Activated naive CD8-positive, alpha-beta T cell (primary cell): ENCODE measurements around the gene KBTBD4.

Experiments
- H3K27ac Mint-ChIP-seq: one replicate; pipeline ENCODE4 v1.8.0; 2021; ENCODE audit warnings: mixed read lengths
- H3K27me3 Mint-ChIP-seq: one replicate; pipeline ENCODE4 v1.8.0; 2021; ENCODE audit warnings: mixed read lengths
- H3K36me3 Mint-ChIP-seq: one replicate; pipeline ENCODE4 v1.8.0; 2021; ENCODE audit warnings: mixed read lengths
- H3K4me1 Mint-ChIP-seq: one replicate; pipeline ENCODE4 v1.8.0; 2021; ENCODE audit warnings: low read depth, mixed read lengths
- H3K4me3 Mint-ChIP-seq: one replicate; pipeline ENCODE4 v1.8.0; 2021; ENCODE audit warnings: mild to moderate bottlenecking, mixed read lengths
- H3K9me3 Mint-ChIP-seq: one replicate; pipeline ENCODE4 v1.8.0; 2021; ENCODE audit warnings: low read depth, mixed read lengths

Gene KBTBD4

DNA sequence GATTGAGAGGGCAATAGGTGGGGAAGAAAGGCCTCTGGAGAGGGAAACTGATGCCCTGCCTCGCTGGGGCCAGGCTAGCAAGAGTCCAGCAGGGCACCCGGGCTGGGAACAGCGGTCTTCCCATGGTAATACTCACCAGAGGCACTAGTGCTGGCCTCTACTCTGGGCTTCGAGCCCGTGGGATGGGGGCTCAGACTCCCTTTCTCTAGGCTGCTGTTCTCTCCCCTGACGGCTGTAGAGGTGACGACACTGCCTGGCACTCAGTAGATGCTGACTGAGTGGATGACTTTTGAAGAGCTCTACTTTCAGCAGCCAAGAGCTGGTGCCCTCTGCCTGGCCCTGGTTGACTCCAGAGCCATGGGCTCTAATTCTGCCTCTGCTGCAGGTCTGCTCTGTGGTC lies 16.3 kb upstream of the KBTBD4 start:
- H3K9me3 Mint-ChIP-seq: no peaks in the 10 kb centered on the region
- H3K4me3 Mint-ChIP-seq: no peak overlapping the region
- no peaks in the 10 kb centered on the region for H3K36me3 Mint-ChIP-seq
- peaks cover 9% of the 10 kb centered on the region for H3K4me1 Mint-ChIP-seq
- H3K27ac Mint-ChIP-seq: no peak overlapping the region
- peaks cover 22% of the 10 kb centered on the region for H3K27me3 Mint-ChIP-seq

DNA sequence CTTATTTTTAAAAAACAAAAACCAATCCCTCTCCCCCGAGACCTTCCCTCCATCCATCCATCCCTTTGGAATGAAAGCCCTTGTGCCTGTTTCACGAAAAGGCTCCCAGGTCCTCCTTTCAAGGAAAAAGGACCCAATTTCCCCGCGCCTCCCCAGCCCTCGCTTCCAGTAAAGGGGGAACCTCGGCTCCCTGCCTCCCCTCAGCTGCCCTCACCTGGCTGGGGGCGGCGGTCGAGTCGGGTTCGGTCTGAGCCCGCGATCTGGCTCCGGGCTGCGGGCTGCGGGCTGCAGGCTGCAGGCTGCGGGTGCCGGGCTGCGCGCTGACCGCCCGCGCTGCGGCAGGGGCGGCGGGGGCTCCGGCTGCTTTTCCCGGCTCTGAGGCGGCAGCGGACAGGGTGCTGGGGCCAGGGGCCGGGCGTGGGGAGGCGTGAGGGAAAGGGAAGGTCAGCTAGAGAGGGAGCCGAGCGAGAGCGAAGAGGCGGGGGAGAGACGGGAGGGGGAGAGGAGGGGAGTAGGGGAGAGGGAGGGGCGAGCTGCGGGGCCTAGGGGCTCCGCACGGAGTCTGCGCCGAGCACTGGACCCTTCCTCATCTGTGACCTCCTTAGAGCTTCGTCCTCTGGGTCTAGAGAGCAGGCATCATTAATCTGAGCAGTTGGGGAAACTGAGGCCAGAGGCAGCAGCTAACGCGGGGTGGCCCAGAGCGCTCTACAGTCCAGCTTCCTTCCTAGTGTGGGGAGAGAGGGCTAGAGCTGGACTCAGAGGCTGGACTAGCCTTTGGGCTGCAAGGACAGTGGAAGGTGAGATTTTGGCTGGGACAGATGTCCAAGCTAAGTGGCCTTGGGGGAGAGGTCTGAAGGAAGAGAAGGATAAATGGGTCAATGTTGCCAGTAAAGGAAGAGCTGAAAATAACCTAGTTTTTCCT lies 15.4 kb upstream of the KBTBD4 start, which contains the start of gene C1QTNF4:
C1QTNF4 (minus strand) TSS at position 478 of the 922 bp plus-strand sequence. CDS start 3,601 bp downstream, outside the sequence.
- Mint-ChIP-seq H3K27me3 (peaks cover 22% of the 10 kb centered on the region), H3K4me3 (peak within 1 kb of the TSS; percentile 44), H3K36me3 (no peaks in the 10 kb centered on the region), H3K27ac (no peak within 1 kb of the TSS), H3K4me1 (peaks cover 9% of the 10 kb centered on the region), H3K9me3 (no peaks in the 10 kb centered on the region)

- Mint-ChIP-seq H3K27me3 (peaks cover 22% of the 10 kb centered on the region), H3K27ac (no peak overlapping the region)
Measured at GRCh38 chr11:47593492-47593933, 14.7 kb upstream of the KBTBD4 start.

GRCh38 chr11:47592970-47593369 lies 14.2 kb upstream of the KBTBD4 start:
- Mint-ChIP-seq H3K36me3 (no peaks in the 10 kb centered on the region), H3K4me3 (no peak overlapping the region), H3K27ac (no peak overlapping the region), H3K4me1 (peaks cover 9% of the 10 kb centered on the region), H3K27me3 (peaks cover 22% of the 10 kb centered on the region), H3K9me3 (no peaks in the 10 kb centered on the region)

More at GRCh38 chr11:47593492-47593933, 14.7 kb upstream of the KBTBD4 start:
- peaks cover 9% of the 10 kb centered on the region for H3K4me1 Mint-ChIP-seq
- H3K36me3 Mint-ChIP-seq: no peaks in the 10 kb centered on the region
- H3K9me3 Mint-ChIP-seq: no peaks in the 10 kb centered on the region
- H3K4me3 Mint-ChIP-seq: peak overlapping the region; percentile 44

GRCh38 chr11:47592251-47592650 lies 13.5 kb upstream of the KBTBD4 start:
- H3K4me1 Mint-ChIP-seq: peaks cover 9% of the 10 kb centered on the region
- H3K4me3 Mint-ChIP-seq: no peak overlapping the region
- H3K9me3 Mint-ChIP-seq: no peaks in the 10 kb centered on the region
- H3K36me3 Mint-ChIP-seq: no peaks in the 10 kb centered on the region
- H3K27me3 Mint-ChIP-seq: peaks cover 22% of the 10 kb centered on the region
- H3K27ac Mint-ChIP-seq: no peak overlapping the region

DNA sequence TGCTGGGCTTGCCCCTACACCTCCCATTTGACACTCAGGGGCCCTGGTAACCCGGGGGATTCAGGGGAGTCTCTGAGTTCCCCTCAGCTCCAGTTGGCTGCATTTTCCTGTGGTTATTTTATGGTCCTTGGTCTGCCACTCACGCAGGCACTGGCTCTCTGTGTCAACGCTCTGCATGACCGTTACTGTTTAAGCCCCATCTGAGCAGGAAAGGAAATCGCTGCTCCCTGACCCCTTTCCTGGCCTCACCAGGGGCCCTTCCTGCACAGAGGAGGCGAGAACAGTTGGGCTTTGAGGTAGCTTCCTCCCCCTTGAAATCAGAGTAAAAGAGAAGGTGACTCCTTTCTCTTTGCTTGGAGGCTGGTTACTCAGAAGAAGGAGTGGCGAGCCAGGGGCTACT lies 13.0 kb upstream of the KBTBD4 start:
- H3K9me3 Mint-ChIP-seq: no peaks in the 10 kb centered on the region
- peaks cover 22% of the 10 kb centered on the region for H3K27me3 Mint-ChIP-seq
- H3K27ac Mint-ChIP-seq: no peak overlapping the region
- H3K4me1 Mint-ChIP-seq: peaks cover 9% of the 10 kb centered on the region
- no peak overlapping the region for H3K4me3 Mint-ChIP-seq
- no peaks in the 10 kb centered on the region for H3K36me3 Mint-ChIP-seq

- no peak overlapping the region for H3K27ac Mint-ChIP-seq
- peaks cover 17% of the 10 kb centered on the region for H3K27me3 Mint-ChIP-seq
Measured at GRCh38 chr11:47589977-47590861, 11.4 kb upstream of the KBTBD4 start.

GRCh38 chr11:47589584-47589976 lies 10.8 kb upstream of the KBTBD4 start:
- Mint-ChIP-seq H3K4me3 (no peak overlapping the region), H3K27me3 (peaks cover 14% of the 10 kb centered on the region), H3K9me3 (no peaks in the 10 kb centered on the region), H3K4me1 (peaks cover 9% of the 10 kb centered on the region), H3K27ac (no peak overlapping the region), H3K36me3 (no peaks in the 10 kb centered on the region)

More at GRCh38 chr11:47589977-47590861, 11.4 kb upstream of the KBTBD4 start:
- Mint-ChIP-seq H3K4me3 (no peak overlapping the region), H3K9me3 (no peaks in the 10 kb centered on the region), H3K36me3 (no peaks in the 10 kb centered on the region), H3K4me1 (peaks cover 9% of the 10 kb centered on the region)

GRCh38 chr11:47589118-47589517 lies 10.3 kb upstream of the KBTBD4 start:
- no peaks in the 10 kb centered on the region for H3K9me3 Mint-ChIP-seq
- no peak overlapping the region for H3K4me3 Mint-ChIP-seq
- no peak overlapping the region for H3K27ac Mint-ChIP-seq
- H3K27me3 Mint-ChIP-seq: peaks cover 12% of the 10 kb centered on the region
- H3K36me3 Mint-ChIP-seq: peaks cover 4% of the 10 kb centered on the region
- H3K4me1 Mint-ChIP-seq: peaks cover 9% of the 10 kb centered on the region

DNA sequence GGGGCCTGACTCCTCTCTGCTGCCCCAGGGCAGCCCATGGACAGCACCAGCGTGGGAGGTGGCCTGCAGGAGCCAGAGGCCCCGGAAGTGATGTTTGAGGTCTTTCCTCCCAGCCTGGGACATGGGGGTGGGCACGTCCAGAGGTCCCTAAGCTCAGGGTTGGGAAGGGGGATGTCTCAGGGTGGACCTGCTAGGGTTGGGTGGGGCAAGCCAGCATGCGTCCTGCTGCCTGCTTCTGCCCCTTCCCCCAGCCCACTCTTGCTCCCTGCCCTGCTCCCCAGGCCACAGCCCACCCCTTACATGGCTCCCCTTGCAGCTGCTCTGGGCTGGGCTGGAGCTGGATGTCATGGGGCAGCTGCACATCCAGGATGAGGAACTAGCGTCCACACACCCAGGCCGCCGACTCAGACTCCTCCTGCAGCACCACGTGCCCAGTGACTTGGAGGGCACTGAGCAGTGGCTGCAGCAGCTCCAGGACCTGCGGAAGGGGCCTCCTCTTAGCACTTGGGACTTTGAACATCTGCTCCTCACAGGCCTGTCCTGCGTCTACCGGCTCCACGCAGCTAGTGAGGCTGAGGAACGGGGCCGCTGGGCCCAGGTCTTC lies 9.1 kb upstream of the KBTBD4 start:
- no peak overlapping the region for H3K4me3 Mint-ChIP-seq
- peaks cover 10% of the 10 kb centered on the region for H3K36me3 Mint-ChIP-seq
- H3K27me3 Mint-ChIP-seq: peaks cover 3% of the 10 kb centered on the region
- peaks cover 4% of the 10 kb centered on the region for H3K4me1 Mint-ChIP-seq
- H3K9me3 Mint-ChIP-seq: no peaks in the 10 kb centered on the region
- H3K27ac Mint-ChIP-seq: no peak overlapping the region

DNA sequence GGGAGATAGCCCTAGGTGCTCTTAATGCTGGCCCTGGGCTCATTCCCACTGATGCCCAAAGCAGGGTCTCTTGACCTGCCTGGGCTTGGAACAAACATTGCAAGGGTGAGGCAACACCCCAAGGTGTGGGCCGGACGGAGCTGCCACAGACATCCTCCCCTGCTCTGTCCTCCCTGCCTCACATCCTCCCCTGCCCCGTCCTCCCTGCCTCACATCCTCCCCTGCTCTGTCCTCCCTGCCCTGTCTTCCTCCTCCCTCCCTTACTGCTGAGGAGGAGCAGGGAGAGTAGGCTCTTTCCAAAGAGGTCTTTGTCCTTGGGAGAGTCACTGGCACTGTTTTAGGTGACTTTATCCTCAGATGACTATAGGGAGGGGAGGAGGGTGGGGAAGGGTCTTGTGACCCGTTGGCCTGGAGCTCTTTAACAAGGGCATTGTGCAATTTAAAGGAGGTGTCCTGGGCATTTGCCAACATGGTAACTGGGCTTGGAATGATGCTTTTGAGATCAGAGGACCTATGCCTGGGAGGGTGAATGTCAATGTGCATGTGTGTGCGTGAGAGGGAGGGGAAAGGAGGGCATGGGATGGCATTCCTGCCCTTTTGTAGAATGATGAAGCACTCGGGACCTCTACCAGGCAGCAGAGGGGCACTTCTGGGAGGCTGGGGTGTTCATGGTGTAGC lies 8.4 kb upstream of the KBTBD4 start:
- Mint-ChIP-seq H3K27me3 (no peaks in the 10 kb centered on the region), H3K4me1 (peaks cover 4% of the 10 kb centered on the region), H3K4me3 (no peak overlapping the region), H3K27ac (no peak overlapping the region), H3K36me3 (peaks cover 10% of the 10 kb centered on the region), H3K9me3 (no peaks in the 10 kb centered on the region)

DNA sequence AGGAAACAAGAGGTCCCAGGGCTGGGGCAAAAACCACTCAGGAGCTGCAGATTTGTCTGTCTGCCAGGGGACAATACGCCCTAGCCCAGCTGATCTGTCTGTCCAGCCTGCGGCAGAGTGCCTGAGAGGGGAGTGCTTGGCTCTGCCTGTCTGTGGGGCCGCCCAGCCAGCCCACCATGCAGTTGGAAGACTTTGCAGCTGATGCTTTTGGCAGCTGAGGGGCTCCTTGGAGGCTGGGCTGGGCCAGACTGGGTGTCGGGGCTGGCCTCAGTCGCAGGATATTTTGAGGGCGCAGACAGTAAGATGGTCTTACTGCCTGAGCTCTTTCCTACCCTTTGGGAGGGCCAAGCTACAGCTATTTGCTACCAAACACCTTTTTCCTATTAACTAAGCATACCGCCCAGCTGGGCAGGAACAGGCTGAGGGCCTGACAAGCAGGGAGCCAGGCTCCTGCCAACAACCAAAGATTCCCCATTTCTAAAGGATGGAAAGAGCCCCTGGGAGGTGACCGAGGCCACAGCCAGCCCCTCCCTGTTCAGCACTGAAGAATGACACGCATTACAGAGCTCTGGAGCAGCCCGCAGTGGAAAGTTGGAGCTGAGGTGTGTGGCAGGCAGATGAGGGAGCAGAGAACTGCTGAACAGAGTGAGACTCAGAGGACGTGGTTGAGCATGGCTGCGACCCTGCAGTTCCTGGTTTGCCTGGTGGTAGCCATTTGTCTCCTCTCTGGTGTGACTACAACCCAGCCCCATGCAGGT lies 7.5 kb upstream of the KBTBD4 start, which contains the start of gene FAM180B:
FAM180B (plus strand) TSS at position 581 of the 758 bp plus-strand sequence; CDS start at position 672, 91 bp downstream.
- Mint-ChIP-seq H3K4me1 (peaks cover 6% of the 10 kb centered on the region), H3K27me3 (no peaks in the 10 kb centered on the region), H3K27ac (no peak within 1 kb of the TSS), H3K9me3 (no peaks in the 10 kb centered on the region), H3K4me3 (no peak within 1 kb of the TSS), H3K36me3 (peaks cover 10% of the 10 kb centered on the region)

- H3K4me1 Mint-ChIP-seq: peaks cover 22% of the 10 kb centered on the region
Measured at GRCh38 chr11:47583844-47584243, 5.1 kb upstream of the KBTBD4 start.

More at GRCh38 chr11:47583844-47584243, 5.1 kb upstream of the KBTBD4 start:
- Mint-ChIP-seq H3K36me3 (peaks cover 12% of the 10 kb centered on the region), H3K4me3 (no peak overlapping the region), H3K27ac (no peak overlapping the region), H3K9me3 (no peaks in the 10 kb centered on the region), H3K27me3 (no peaks in the 10 kb centered on the region)
